NCI-H345 treated with DMSO at 0.1 percent for 48 hours (cell line): ENCODE measurements around the gene SERINC5.
"Not testable (repeated sequence)": the region's sequence is repeated elsewhere in the genome, so short reads cannot be mapped to it uniquely, and the experiment has no call there.

Experiments used
- DNase-seq: peaks from one replicate; lab custom pipeline; 2025; ENCODE audit not compliant: unreplicated experiment; lab: John Stamatoyannopoulos, UW

The SERINC5 gene

DNA sequence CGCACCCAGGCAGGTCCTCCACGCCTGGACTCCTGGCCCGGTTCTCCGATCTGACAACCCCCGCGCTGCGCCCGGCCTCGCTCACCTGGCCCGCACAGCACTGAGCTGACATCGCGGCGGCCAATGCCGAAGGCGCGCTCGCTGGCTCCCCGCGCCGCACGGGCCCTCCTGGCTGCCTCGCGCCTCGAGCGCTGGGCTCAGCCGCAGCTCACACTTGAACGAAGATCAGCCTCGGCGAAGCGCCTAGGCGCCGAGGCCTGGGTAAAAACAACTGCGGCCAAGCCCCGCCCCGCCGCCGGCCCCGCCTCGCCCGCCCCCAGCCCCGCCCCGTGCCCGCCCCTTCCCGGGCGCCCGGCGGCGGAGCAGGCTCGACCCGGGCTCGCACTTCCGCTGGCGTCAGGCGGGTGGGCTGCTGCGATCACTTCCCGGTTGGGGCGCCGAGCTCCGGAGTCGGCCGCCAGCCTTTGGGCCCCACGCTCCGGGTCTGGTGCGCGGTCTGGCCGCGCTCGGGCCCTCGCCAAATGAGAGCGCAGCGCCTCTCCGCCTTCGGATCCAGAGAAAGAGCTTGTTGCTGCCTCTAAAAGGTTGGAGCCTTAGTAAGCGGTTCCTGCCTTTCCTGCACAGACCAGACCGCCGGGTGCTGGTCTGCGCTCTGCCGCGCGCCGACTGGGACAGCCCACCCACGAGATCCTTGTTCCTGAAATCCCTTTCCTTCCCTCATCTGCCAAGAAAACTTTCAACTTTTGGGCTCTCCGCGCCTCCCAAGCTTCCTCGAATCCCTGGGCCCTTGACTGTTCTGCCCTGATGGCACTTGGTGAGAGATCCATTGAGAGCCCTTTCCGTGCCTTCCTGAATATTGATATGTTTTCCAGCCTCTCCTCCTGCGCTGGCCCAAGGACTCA lies at the start of gene SERINC5:
Gene SERINC5, minus strand, starts transcription at position 238 of the 902 bp plus-strand sequence. Its CDS starts 126 bp downstream, at position 112.
- no peak for DNase-seq

GRCh38 chr5:80302636-80303035 lies 46.8 kb upstream of the SERINC5 start:
- DNase-seq, result no peak

DNA sequence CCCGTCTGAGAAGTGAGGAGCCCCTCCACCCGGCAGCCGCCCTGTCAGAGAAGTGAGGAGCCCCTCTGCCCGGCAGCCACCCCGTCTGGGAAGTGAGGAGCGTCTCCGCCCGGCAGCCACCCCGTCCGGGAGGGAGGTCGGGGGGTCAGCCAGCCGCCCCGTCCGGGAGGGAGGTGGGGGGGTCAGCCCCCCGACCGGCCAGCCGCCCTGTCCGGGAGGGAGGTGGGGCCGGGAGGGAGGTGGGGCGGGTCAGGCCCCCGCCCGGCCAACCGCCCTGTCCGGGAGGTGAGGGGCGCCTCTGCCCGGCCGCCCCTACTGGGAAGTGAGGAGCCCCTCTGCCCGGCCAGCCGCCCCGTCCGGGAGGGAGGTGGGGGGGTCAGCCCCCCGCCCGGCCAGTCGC lies 45.5 kb upstream of the SERINC5 start:
- DNase-seq, result not testable (repeated sequence)

DNA sequence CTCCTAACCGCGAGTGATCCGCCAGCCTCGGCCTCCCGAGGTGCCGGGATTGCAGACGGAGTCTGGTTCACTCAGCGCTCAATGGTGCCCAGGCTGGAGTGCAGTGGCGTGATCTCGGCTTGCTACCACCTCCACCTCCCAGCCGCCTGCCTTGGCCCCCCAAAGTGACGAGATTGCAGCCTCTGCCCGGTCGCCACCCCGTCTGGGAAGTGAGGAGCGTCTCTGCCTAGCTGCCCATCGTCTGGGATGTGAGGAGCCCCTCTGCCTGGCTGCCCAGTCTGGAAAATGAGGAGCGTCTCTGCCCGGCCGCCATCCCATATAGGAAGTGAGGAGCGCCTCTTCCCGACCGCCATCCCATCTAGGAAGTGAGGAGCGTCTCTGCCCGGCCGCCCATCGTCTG lies 44.9 kb upstream of the SERINC5 start:
- not testable (repeated sequence) for DNase-seq

DNA sequence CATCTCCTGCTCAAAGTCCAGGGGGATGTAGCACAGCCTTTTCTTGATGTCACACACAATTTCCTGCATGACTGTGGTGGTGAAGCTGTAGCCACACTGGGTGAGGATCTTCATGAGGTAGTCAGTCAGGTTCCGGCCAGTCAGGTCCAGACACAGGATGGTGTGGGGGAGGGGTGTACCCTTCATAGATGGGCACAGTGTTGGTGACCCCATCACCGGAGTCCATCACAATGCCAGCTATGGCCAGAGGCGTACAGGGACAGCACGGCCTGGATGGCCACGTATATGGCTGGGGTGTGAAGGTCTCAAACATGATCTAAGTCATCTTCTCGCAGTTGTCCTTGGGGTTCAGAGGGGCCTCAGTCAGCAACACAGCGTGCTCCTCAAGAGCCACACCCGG lies 44.3 kb upstream of the SERINC5 start:
- DNase-seq, result no peak

DNA sequence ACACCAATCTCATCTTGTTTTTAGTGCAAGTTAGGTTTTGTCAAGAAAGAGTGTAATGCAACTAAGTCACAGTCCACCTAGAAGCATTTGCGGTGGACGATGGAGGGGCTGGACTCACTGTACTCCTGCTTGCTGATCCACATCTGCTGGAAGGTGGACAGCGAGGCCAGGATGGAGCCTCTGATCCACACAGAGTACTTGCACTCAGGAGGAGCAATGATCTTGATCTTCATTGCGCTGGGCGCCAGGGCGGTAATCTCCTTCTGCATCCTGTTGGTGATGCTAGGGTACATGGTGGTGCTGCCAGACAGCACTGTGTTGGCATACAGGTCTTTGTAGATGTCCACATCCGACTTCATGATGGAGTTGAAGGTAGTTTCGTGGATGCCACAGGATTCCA lies 43.8 kb upstream of the SERINC5 start:
- DNase-seq, result no peak

- DNase-seq, result no peak
Measured at GRCh38 chr5:80296121-80296520, 40.3 kb upstream of the SERINC5 start.

DNA sequence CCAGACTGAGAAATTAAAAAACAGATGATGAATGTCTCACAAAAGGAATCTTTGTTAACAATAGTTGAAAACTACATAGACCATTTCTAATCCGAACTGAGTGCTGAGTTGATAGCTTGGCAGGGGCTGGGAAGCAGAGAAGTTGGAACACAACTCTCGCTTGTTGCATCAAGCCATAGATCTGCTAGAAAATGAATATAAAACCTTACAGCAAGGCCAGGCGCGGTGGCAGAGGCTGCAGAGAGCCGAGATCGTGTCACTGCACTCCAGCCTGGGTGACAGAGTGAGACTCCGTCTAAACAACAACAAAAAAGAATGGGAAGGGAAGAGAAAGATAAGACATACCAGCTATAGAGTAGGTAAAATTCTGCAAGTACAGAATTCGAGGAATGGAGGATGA lies 35.9 kb upstream of the SERINC5 start:
- no peak for DNase-seq

GRCh38 chr5:80289320-80289719 lies 33.5 kb upstream of the SERINC5 start:
- DNase-seq, result no peak

DNA sequence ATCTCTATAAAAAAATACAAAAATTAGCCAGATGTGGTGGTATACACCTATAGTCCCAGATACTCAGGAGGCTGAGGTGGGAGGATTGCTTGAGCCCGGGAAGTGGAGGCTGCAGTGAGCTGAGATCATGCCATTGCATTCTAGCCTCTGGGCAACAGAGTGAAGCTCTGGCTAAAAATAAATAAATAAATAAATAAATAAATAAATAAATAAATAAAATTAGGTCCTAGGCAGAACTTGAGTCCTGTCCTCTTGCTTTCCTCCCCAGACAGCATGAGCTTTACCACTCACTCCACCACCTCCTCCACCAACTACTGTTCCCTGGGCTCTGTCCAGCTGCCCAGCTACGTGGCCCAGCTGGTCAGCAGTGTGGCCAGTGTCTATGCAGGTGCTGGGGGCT lies 32.3 kb upstream of the SERINC5 start:
- no peak for DNase-seq

DNA sequence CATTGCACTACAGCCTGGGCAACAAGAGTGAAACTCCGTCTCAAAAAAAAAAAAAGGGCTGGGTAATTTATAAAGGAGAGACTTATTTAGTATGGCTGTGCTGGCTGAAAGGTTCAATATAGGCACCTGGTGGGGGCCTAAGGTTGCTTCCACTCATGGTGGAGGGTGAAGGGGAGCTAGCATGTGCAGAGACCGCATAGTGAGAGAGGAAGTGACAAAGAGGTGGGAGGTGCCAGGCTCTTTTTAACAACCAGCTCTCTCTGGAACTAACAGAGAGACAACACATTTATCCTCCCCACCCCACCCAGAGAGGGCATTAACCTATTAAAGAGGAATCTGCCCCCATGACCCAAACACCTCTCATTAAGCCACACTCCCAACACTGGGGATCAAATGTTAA lies 28.9 kb upstream of the SERINC5 start:
- no peak for DNase-seq

- DNase-seq, result no peak
Measured at GRCh38 chr5:80283360-80283759, 27.5 kb upstream of the SERINC5 start.

DNA sequence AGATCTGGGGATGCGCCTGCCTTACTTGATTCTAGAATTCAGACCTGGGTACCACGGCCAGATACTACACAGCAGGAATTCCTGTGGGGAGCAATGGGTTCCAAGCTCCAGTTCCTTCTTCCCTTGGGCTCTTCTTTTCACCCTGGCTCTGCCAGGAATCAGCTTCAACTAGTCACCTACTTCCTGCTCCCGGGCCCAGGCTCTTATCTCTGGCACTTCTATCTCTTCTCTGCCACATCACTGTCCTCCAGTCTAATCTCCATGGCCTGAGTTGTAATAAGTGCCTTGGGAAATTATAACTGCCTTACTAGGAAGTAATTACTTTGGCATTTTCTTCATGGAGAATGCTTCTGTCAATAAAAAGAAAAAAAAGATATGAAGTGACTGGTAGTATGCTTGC lies 26.2 kb upstream of the SERINC5 start:
- no peak for DNase-seq

DNA sequence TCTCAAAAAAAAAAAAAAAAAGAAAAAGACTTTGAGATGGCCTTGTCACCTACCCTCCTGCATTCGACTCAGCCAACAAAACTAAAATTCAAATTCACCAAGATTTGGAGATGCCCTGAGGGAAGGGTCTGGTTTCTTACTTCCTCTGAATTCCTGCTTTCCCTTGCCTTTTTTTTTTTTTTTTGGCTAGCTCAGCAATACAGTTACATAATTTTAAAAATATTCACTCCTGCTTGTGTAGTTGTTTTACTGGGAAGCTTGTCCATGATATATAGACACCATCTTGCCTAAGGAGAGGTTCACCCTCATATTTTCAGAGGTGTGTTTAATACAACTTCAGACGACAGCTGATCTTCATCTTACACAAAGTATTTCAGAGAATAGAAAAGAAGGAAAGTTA lies 21.3 kb upstream of the SERINC5 start:
- no peak for DNase-seq

GRCh38 chr5:80276186-80276585 lies 20.3 kb upstream of the SERINC5 start:
- no peak for DNase-seq

- DNase-seq, result no peak
Measured at GRCh38 chr5:80275347-80275746, 19.5 kb upstream of the SERINC5 start.

DNA sequence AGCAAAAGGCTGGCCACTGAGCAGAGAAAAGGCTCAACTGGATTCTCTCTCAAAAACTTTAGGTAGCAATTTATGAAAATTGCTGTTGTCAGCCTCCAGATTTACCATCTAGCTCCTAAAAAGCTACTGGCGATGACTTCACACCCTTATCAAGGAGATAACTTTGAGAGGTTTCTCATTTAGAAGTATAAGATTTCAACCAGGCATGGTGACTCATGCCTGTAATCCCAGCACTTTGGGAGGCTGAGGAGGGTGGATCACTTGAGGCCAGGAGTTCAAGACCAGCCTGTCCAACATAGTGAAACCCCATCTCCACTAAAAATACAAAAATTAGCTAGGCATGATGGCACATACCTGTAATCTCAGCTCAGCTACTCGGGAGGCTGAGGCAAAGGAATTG lies 14.7 kb upstream of the SERINC5 start:
- DNase-seq, result not testable (repeated sequence)

- no peak for DNase-seq
Measured at GRCh38 chr5:80269991-80270438, 14.2 kb upstream of the SERINC5 start.

DNA sequence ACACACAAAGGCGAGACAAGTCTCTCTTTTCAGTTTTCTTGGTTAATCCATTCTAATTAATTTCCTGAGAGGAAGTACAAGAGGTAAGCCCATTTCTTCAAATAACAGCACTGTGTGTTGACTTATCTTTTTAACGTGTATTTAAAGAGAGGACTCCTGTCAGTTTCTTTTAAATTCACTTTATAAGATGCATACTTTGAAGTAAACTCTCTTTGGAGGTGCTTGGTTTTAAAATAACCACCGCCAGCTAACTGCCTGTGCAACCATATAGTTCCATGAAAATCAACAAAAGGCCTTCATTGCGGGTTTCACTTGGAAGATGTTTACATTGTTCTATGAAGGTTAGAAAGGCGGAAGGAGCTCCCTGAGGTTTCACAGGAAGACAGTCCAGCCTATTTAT lies 13.1 kb upstream of the SERINC5 start:
- no peak for DNase-seq

DNA sequence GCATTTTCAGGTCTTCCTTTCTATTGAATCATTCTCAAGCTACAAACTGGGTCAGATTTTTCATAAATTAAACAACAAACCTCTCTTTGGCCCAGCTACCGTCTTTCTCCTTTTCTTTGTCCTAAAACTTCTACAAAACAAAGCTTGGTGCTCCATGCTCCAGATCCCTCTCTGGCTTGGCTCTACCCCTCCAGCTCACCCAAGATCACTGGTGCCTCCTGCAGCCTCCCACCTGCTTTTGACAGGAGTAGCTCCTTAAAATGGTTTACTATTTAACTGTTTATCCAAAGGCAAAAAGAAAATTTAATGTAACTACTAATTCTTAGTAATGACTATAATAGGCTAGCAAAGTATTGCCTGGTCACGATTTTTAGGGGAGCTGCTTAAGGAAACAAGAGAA lies 10.7 kb upstream of the SERINC5 start:
- no peak for DNase-seq

DNA sequence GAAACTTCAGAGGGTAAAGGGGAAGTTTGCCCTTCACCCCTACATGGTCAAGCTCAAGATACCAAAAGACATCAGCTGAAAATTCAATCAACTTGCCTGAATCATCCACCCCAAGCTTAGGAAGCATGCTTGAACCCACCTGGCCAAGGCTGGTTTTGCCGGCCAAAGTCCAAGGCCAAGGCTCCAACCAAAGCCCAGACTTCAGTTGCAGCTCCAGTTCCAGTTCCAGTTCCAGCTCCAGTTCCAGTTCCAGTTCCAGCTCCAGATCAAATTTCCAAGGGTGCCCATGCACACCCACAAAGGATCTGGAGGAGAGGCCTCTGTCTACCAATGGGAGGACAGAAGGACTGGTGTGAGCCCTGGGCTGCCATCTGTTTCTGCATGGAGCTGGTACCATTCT lies 4.6 kb upstream of the SERINC5 start:
- DNase-seq, result no peak

GRCh38 chr5:80259511-80260203 lies 3.8 kb upstream of the SERINC5 start:
- DNase-seq, result no peak
